ENCODE measurements around the gene SEPTIN8.

The SEPTIN8 gene

DNA sequence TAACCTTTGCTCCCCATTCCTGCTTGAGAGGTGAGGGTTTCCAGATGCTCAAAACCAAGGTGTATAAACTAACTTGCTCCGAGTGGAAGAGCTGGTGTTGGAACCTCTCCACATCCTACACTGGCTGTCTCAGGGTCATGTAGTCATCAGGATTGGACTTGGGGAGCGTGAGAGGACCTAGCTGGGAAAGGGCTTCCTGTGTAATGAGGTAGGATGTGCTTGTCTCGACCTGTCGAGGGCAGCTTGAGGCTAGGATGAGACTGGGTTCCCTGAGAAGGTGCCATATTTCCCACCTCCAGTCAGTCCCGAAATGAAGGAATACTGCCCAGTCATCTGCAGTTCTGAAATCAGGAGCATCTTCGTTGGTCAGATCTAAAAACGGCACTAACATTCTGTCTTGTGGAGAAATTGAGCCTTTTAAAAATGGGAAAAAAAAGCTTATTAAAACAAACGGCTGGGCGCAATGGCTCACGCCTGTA is 28.5 kb downstream of the SEPTIN8 start:
- no peak for DNase-seq (ENCODE audit: low spot score)

DNA sequence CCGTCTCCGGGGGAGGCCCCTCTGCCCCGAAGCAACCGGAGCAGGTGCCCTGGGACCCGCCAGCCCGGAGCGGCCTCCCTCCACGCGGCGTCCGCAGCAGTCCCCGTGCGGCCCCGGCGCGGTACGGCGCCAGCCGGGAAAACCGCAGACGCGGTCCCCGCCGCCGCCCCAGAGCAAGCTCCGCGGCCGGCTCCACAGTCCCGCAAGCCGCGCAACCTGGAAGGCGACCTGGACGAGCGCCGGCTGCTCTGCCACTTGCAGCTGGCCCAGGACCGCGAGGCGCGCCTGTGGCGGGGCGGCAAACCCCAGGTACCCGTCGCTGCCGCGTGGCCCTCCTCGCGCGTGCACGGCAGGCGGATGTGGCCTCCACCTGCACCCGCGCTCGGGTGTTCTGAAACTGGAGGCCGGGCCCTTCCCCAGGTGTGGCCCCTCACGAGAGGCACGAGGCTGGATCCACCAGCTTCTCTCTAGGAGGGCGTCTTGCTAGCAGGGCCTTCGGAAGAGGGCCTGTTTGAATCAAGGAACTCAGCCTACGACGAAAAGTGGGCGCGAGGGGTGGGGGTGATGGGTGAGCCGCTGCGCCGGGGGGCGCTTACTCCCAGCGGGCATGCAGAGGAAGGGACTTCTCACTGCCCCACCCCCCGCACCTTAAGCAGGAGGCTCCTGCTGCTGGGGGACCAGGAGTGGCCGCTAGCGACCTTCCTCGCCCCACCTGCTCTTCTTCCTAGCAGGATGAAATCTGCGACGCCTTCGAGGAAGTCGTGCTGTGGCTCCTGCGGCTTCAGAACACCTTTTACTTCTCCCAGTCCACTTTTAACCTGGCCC is 29.2 kb downstream of the SEPTIN8 start:
- DNase-seq (ENCODE audit: low spot score): peak; percentile 48

- DNase-seq (ENCODE audit: low spot score): peak; percentile 72
These were observed 30.0 kb downstream of the SEPTIN8 start, which contains the start of gene CCNI2 for GRCh38 chr5:132746954-132747615. Gene CCNI2, plus strand, starts transcription at chr5:132747426. Its CDS starts 70 bp downstream, at chr5:132747496.

- no peak for DNase-seq (ENCODE audit: low spot score)
These were observed 30.5 kb downstream of the SEPTIN8 start for GRCh38 chr5:132746592-132746953.

DNA sequence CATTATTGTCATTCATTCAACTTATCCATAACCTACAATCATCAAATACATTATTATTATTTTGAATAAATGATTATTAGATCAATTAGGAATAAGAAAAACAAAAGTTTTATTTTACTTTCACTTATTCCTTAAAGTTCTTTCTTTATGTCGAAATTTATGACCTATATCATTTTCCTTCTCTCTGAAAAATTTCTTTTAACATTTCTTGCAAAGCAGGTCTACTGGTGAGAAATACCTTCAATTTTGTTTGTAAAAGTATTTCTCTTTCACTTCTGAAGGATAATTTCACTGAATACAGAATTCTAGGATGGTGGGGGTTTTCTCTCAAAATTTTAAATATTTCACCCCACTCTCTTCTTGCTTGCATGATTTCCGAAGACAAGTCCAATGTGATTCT is 32.4 kb downstream of the SEPTIN8 start:
- DNase-seq (ENCODE audit: low spot score): no peak

DNA sequence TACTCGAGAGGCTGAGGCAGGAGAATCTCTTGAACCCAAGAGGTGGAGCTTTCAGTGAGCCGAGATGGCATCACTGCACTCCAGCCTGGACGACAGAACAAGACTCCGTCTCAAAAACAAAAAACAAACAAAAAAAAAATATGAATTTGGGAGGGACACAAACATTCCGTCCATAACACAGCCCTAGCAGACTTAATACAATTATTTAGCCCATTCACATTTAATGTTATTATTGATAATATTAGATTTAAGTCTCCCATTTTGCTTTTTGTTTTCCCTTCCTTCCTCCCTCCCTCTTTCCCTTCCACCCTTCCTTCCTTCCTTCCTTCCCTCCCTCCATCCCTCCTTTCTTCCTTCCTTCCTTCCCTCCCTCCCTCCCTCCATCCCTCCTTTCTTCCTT is 34.4 kb downstream of the SEPTIN8 start:
- DNase-seq (ENCODE audit: low spot score): no peak

GRCh38 chr5:132742158-132742557 is 34.9 kb downstream of the SEPTIN8 start:
- DNase-seq (ENCODE audit: low spot score): no peak

- no peak for DNase-seq (ENCODE audit: low spot score)
These were observed 37.8 kb downstream of the SEPTIN8 start for GRCh38 chr5:132739232-132739631.

DNA sequence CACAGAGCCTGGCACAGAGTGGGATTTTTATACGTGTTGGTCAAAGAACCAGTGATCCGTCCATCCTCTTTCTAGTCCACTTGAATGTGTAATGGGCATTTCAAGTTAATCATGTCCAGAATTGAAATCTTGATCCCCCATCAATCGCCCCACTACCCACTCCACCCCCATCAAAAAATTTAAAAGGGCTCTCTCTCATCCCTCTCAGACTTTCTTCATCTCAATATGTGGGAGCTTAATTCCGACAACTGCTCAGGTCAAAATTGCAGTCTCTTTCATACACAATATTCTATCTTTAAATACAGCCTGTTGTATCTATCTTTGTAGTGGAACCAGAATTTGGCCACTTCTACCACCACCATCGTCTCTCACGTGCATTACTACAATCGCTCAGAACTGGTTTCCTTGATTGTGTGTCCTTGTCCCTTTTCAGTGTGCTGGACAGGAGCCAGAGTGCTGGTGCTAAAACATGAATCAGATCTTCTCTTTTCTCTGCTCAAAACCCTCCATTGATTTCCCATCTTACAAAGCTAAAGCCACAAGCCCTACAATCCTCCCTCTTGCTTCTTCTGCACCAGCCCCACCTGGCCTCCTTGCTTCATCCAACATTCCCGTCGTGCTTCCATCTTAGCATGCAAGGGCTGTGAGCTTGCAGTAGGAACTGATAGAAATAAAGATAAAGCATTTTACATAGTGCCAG is 38.9 kb downstream of the SEPTIN8 start:
- DNase-seq (ENCODE audit: low spot score): no peak

DNA sequence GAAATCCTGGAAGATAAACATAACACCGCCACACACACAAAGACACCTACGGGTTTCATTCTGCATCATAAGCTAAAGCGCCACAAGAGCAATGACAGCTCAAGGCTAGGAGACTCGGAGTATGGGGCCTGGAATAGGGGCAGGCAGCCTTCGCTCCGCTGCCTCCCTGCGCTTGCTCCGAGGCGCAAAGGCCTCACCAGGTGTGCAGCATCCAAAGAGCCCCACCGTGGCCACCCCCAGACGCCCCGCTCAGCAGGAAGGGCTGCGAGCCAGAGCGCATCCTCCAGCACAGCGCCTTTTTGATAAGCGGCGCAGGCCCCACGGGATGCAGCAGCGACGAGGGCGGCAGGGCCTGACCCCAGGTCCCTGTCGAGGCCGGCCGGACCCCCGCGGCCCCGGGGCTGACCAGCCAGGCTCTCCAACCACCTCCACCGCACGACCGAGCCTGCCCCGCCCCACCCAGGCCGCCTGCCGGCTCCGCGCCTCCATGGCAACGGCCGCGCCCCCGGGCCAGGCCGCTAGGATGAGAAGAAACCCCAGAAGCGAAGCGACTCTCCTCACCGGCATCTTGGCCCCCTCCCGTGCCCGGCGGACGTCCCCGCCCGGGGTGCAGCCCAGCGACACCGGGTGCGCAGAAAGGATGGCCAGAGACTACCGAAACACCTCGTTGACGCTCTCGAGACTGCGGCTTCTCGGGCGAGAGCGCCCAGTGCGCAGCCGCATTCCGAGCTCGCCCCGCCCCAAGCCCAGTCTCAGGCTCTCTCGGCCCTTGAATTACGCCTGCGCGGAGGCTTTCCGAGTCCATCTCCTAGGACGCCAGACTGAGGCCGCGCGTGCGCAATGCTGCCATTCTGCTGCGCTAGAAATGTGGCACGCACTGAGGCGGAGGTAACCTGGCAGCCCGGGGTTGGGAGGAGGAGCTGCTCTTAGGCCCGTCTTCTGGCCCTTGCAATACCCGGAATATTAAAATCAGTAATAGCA is 39.9 kb downstream of the SEPTIN8 start, which contains the start of gene KIF3A:
KIF3A (minus strand) TSS at position 694 of the 981 bp plus-strand sequence; CDS start at position 567, 127 bp downstream.
- DNase-seq (ENCODE audit: low spot score): peak; percentile 100

DNA sequence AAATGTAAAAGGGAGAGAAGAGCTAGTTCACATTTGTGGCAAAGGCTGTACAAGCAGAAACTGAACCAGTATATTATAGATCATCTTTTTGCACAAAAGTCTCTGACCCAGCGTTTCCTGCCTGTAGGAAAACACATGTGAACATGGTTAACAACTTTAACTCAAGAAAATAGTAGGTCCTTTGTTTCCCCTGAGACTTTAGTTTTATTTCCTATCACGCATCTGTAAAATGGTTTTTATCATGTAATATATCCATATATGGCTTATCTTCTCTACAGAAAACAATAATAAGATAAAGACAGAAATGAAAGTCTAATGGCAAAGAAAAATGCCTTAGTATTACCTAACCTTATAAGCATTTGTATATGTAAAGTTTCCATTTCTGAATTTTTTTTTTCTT is 42.4 kb downstream of the SEPTIN8 start:
- no peak for DNase-seq (ENCODE audit: low spot score)

GRCh38 chr5:132733499-132734148 is 43.4 kb downstream of the SEPTIN8 start:
- no peak for DNase-seq (ENCODE audit: low spot score)

GRCh38 chr5:132729896-132730295 is 47.1 kb downstream of the SEPTIN8 start:
- DNase-seq (ENCODE audit: low spot score): no peak

DNA sequence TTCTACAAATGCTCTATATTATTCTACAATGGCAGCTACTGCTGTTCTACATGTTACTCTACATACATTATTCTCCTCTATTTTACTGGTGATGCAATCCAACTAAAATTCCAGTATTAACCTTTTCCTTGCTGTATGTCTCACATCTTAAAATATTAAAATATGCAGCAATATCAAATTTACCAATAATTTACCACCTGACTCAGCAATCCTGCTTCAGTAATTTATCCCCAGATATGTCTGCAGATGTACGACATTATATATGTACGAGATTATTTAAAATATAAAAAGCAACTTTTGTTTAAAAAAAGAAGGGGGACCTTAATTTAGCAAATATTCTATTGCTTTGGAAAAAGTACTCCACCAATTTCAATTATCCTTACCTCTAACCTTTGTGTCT is 51.3 kb downstream of the SEPTIN8 start:
- no peak for DNase-seq (ENCODE audit: low spot score)

GRCh38 chr5:132718544-132719312 is 58.3 kb downstream of the SEPTIN8 start:
- no peak for DNase-seq (ENCODE audit: low spot score)

DNA sequence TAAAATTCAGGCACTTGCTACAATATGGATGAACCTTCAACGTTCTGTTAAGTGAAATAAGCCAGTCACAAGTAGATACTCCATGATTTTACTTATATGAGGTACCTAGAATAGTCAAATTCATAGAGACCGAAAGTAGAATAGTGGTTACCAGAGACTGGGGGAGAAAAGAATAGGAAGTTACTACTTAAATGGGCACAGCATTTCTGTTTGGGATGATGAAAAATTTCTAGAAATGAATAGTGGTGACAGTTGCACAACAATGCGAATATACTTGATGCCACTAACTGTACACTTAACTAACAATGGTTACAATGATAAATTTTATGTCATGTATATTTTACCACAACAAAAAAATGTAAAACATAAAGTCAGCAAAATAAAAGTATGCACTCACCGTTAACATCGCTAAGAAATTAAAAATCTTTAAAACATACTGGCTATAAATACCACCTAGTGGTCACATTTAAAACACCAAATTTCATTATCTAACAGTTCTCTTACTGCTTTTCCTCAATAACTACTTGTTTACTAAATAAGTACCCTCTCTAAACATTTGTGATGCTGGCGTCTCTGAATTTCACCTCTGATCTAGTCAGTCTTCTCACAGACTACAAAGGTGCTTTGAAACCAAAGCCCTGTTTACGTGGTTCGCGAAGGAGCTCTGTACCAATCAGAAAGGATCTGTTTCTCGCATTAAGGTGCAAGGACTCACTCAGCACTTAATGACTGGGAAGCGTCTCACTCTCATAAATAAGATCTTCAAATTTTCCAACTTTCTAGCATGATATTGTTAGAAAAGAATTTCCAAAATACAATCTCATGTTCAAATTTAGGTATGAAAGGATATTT is 62.4 kb downstream of the SEPTIN8 start:
- no peak for DNase-seq (ENCODE audit: low spot score)

DNA sequence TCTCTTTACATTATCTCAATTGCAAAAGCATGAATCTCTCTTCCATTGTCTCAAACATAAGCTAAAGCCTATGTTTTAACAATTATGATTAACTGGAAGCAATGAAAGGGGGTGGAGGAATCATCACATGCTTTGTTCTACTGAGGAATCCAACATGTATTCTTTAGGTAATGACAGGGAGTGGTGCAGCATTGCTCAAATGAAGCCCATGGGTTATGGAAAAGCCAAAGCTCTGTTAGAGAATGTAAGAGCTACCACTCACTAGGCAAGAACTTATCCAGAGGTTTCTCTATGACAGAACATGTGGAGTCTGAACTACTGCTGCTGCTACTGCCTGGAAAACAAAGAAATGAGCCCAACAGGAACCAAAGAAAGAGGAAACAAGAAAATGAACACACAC is 68.4 kb downstream of the SEPTIN8 start:
- no peak for DNase-seq (ENCODE audit: low spot score)

DNA sequence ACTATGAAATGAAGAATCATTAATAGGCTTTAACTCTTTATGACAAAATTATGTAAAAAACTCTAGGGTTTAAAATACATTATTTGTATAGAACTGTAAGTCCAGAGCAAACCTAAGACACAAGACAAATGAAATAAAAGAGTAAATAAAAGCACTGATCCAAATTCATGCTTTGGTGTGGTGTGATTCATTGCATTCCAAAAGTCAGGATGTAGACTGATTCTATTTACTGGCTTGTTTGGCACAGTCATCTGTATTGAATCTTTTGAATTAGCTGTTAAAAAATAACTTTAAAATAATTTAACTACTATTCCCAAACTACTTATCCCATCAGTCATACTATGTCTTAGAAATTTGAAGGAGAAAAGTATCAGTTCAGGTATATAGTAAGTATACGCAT is 72.2 kb downstream of the SEPTIN8 start:
- DNase-seq (ENCODE audit: low spot score): no peak

Measured in germinal center (tissue), 1 donor.